Esophagus muscularis mucosa (tissue), 4 donors: ENCODE results near the gene ARPC1B. TPM values are rescaled to one million over a fixed set of nuclear protein-coding genes. Genes with fewer than 3 reads are reported as not detected.

Experiments used
- DNase-seq: peaks from one replicate; pipeline ENCODE4 v3.0.0-alpha.2; 2017; ENCODE audit errors: extremely low spot score
- H3K27ac ChIP-seq, 4 donors: fragments of 200-600 bp; sonication (generic); replicated peaks in 1 of 4; 1 replicate in 3 of 4; 2 replicates in 1 of 4; pipeline ENCODE4 v1.5.1; 2016 to 2019; ENCODE audit warnings: mild to moderate bottlenecking in 1 of 4
- H3K27me3 ChIP-seq, 4 donors: fragments of 200-600 bp; sonication (generic); one replicate each; pipeline versions ENCODE4 v1.5.1 to v1.6.0; 2016 to 2019
- H3K36me3 ChIP-seq, 4 donors: fragments of 200-600 bp; sonication (generic); one replicate each; pipeline ENCODE4 v1.5.1; 2016 to 2019
- H3K4me1 ChIP-seq, 4 donors: fragments of 200-600 bp; sonication (generic); one replicate each; pipeline ENCODE4 v1.5.1; 2016 to 2019
- H3K4me3 ChIP-seq, 4 donors: fragments of 200-600 bp; sonication (generic); 1 replicate in 2 of 4; 2 replicates in 2 of 4; pipeline ENCODE4 v1.5.1; 2016 to 2019; ENCODE audit warnings: mild to moderate bottlenecking in 4 of 4, moderate library complexity in 1 of 4
- H3K9me3 ChIP-seq, 4 donors: fragments of 200-600 bp; sonication (generic); 1 replicate in 3 of 4; 2 replicates in 1 of 4; pipeline ENCODE4 v1.5.1; 2016 to 2019
- CTCF ChIP-seq, 3 experiments: fragments of 200-600 bp in 2 of 3; fragments of 450-650 bp in 1 of 3; sonication (generic) in 2 of 3; IDR thresholded peaks; one replicate each; pipeline ENCODE4 v1.5.1; 2017 to 2019; ENCODE audit warnings: antibody characterized with exemption in 3 of 3, mild to moderate bottlenecking in 2 of 3, moderate library complexity in 1 of 3
- EP300 ChIP-seq: sonication (generic); formaldehyde crosslinking; IDR thresholded peaks from one replicate; pipeline ENCODE4 v1.6.1; 2017; ENCODE audit warnings: antibody characterized with exemption
- POLR2A ChIP-seq: fragments of 450-650 bp; IDR thresholded peaks from one replicate; pipeline ENCODE4 v1.6.1; 2017; ENCODE audit warnings: antibody characterized with exemption, moderate library complexity, mild to moderate bottlenecking, low read depth
- POLR2AphosphoS5 ChIP-seq, 2 donors: sonication (generic); formaldehyde crosslinking; IDR thresholded peaks; one replicate each; pipeline ENCODE4 v1.6.1; 2017; ENCODE audit warnings: antibody characterized with exemption in 2 of 2
- WGBS: methylation state at CpG from one replicate; pipeline ENCODE4 v1.1.5; 2018; 5-methylcytosine and 5-hydroxymethylcytosine counted together
- intact Hi-C: fragments of 100-400 bp; cut with DNase I; formaldehyde crosslinking; loops from one replicate; pipeline ENCODE4 v1.15.1; 2023
- total RNA-seq, 4 donors: library from RNA; depleted of rRNA; stranded (reverse); fragments of >200 nt; gene quantifications; one replicate each; pipeline versions ENCODE4 v1.1.0 to v1.2.1, GENCODE V29; 2016

The ARPC1B gene
- total RNA-seq, 4 donors from 2014 or later = 101 to 153 (median 134) TPM

DNA sequence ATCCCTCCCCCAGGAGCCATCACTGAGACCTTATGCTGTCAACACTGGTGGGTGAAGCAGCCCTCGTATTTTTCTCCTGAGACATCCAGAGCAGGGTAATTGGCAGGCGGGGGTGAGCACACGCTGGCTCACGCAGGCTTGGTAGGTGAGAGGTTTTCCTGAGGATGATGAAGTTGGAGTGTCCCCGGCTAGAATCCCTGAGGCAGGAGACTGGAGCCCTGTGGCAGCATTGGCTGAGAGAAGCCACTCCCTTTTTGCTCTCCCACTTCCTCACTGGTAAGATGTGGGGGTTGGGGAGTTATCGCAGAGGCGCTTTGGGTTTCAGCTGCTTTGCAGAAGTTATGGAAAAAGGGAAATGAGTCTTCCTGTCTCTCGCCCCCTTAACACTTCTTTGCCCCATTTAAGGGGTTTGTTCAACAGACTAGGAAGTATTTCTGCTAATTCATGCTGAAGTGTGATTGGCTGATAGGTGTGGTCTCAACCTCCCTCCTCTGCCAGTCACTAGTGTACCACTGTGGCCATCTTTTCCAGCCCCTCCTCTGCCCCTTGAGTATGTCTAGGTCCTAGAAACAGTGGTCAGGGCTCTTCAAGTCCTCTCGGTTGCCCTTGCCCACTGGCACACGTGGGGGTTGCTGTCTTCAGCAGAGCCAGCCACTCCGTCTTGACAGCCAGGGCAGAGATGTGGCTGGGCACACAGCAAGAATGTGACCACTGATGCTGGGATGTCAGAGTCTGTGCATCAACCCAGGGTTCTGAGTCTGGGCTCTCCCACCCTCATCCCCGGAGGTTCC is 5.7 kb downstream of the ARPC1B start:
- H3K27me3 ChIP-seq = no peaks in the 10 kb centered on the region
- DNase-seq = no peak
- H3K36me3 ChIP-seq = peaks cover 3 to 25% (median 23%) of the 10 kb centered on the region in 4 donors
- intact Hi-C loops = no loop called here
- H3K27ac ChIP-seq = peak overlapping the region; percentile 77 to 90 (median 86)
- H3K9me3 ChIP-seq = no peaks in the 10 kb centered on the region
- peaks cover 50 to 55% (median 53%) of the 10 kb centered on the region in 4 donors for H3K4me1 ChIP-seq
- H3K4me3 ChIP-seq = peak overlapping the region; percentile 27 to 44 (median 29)
- 38% methylated on average over 12 of the region's 12 CpGs for WGBS
- TF ChIP-seq POLR2A = no peak
- no peak for TF ChIP-seq EP300
- TF ChIP-seq CTCF (IDR thresholded peaks at IDR 0.05) = no peak
- peak in 1 of 2 donors; percentile 31 for TF ChIP-seq POLR2AphosphoS5 (IDR thresholded peaks at IDR 0.05)

GRCh38 chr7:99380823-99381663 is 6.5 kb downstream of the ARPC1B start:
- intact Hi-C loops = no loop called here
- H3K4me3 ChIP-seq = peak overlapping the region; percentile 7 to 44 (median 19)
- H3K27me3 ChIP-seq = no peaks in the 10 kb centered on the region
- 68% methylated on average over 10 of the region's 16 CpGs for WGBS
- no peak for DNase-seq
- peaks cover 42 to 52% (median 46%) of the 10 kb centered on the region in 4 donors for H3K4me1 ChIP-seq
- peaks cover 3 to 33% (median 31%) of the 10 kb centered on the region in 4 donors for H3K36me3 ChIP-seq
- peak overlapping the region; percentile 77 to 90 (median 86) for H3K27ac ChIP-seq
- H3K9me3 ChIP-seq = no peaks in the 10 kb centered on the region
- no peak for TF ChIP-seq CTCF (IDR thresholded peaks at IDR 0.05)
- TF ChIP-seq EP300 = no peak
- no peak for TF ChIP-seq POLR2A
- no peak for TF ChIP-seq POLR2AphosphoS5 (IDR thresholded peaks at IDR 0.05)

DNA sequence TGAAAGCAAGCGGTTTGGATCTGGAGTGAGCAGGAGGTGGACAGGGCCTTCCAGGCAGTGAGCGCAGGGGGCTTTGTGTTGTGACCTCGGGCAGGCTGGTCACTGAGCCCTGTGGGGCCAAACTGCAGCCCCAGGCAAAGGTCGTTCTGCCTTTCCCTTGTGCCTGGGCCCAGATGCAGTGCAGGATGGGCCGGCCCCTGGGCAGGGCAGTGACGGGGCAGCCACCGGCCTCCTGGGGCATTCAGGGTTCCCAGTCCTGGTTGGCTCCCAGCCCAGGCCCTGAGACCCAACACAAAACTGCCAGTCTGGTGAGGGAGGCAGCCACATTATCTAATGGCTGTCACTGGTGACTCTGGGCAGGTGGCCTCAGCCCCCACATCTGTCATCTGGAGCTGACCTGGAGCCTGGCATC is 7.1 kb downstream of the ARPC1B start:
- DNase-seq = no peak
- H3K9me3 ChIP-seq = no peaks in the 10 kb centered on the region
- no peaks in the 10 kb centered on the region for H3K27me3 ChIP-seq
- H3K36me3 ChIP-seq = peaks cover 6 to 37% (median 35%) of the 10 kb centered on the region in 4 donors
- H3K27ac ChIP-seq = peak overlapping the region in 1 of 4 donors; percentile 19
- no peak overlapping the region for H3K4me3 ChIP-seq
- intact Hi-C loops = no loop called here
- WGBS = 80% methylated on average over 3 of the region's 7 CpGs
- H3K4me1 ChIP-seq = peaks cover 39 to 46% (median 41%) of the 10 kb centered on the region in 4 donors
- TF ChIP-seq CTCF (IDR thresholded peaks at IDR 0.05) (no peak), POLR2A (no peak), POLR2AphosphoS5 (IDR thresholded peaks at IDR 0.05) (no peak), EP300 (no peak)

GRCh38 chr7:99383203-99383602 is 8.7 kb downstream of the ARPC1B start:
- intact Hi-C loops = no loop called here
- 89% methylated on average over 10 of the region's 10 CpGs for WGBS
- no peaks in the 10 kb centered on the region for H3K27me3 ChIP-seq
- H3K27ac ChIP-seq = no peak overlapping the region
- DNase-seq = no peak
- no peak overlapping the region for H3K4me3 ChIP-seq
- H3K4me1 ChIP-seq = peaks cover 36 to 45% (median 38%) of the 10 kb centered on the region in 4 donors
- TF ChIP-seq CTCF (IDR thresholded peaks at IDR 0.05) = no peak
- TF ChIP-seq POLR2A = no peak
- TF ChIP-seq POLR2AphosphoS5 (IDR thresholded peaks at IDR 0.05) = no peak
- TF ChIP-seq EP300 = no peak
- peaks cover 12 to 42% (median 37%) of the 10 kb centered on the region in 4 donors for H3K36me3 ChIP-seq
- no peaks in the 10 kb centered on the region for H3K9me3 ChIP-seq
